Subcutaneous abdominal adipose tissue (tissue), 5 donors: ENCODE measurements around the gene CHST8.
"Not testable (repeated sequence)": the region's sequence is repeated elsewhere in the genome, so short reads cannot be mapped to it uniquely, and the experiment has no call there.

Experiments used
- H3K27ac ChIP-seq: one replicate; pipeline ENCODE4 v1.7.0; 2013; ENCODE audit warnings: low read depth, mild to moderate bottlenecking, inconsistent platforms, low read length, moderate library complexity
- H3K27me3 ChIP-seq, 5 donors: one replicate each; pipeline ENCODE4 v1.7.0; 2013; ENCODE audit warnings: low read length in 5 of 5, inconsistent platforms in 1 of 5; ENCODE audit not compliant: control insufficient read depth in 5 of 5, insufficient read depth in 4 of 5
- H3K36me3 ChIP-seq, 5 donors: one replicate each; pipeline ENCODE4 v1.7.0; 2013; ENCODE audit warnings: low read length in 5 of 5; ENCODE audit not compliant: control insufficient read depth in 5 of 5, insufficient read depth in 5 of 5
- H3K4me1 ChIP-seq, 5 donors: one replicate each; pipeline ENCODE4 v1.7.0; 2013; ENCODE audit warnings: low read length in 5 of 5, mild to moderate bottlenecking in 3 of 5, moderate library complexity in 1 of 5; ENCODE audit not compliant: control insufficient read depth in 5 of 5, insufficient read depth in 5 of 5
- H3K4me3 ChIP-seq, 5 donors: one replicate each; pipeline ENCODE4 v1.7.0; 2013; ENCODE audit warnings: low read length in 5 of 5, low read depth in 1 of 5
- H3K9ac ChIP-seq, 5 donors: one replicate each; pipeline ENCODE4 v1.7.0; 2013; ENCODE audit warnings: low read length in 5 of 5, mild to moderate bottlenecking in 4 of 5, moderate library complexity in 3 of 5
- H3K9me3 ChIP-seq, 5 donors: one replicate each; pipeline ENCODE4 v1.7.0; 2013; ENCODE audit warnings: low read length in 5 of 5; ENCODE audit not compliant: control insufficient read depth in 5 of 5
- donor health status: healthy.
- donor health status: healthy.
- donor health status: healthy.
- donor health status: healthy.
- donor health status: healthy.

The CHST8 gene

GRCh38 chr19:33616346-33616745 lies 5.4 kb upstream of the CHST8 start:
- H3K27ac ChIP-seq: no peak overlapping the region

GRCh38 chr19:33616857-33617256 lies 4.9 kb upstream of the CHST8 start:
- Histone ChIP-seq H3K27ac (no peak overlapping the region), H3K9me3 (no peaks in the 10 kb centered on the region), H3K9ac (no peak overlapping the region), H3K4me1 (peaks cover 0 to 6% (median 4%) of the 10 kb centered on the region in 5 donors), H3K4me3 (no peak overlapping the region), H3K36me3 (no peaks in the 10 kb centered on the region), H3K27me3 (peaks cover 10 to 46% (median 31%) of the 10 kb centered on the region in 5 donors)

More at GRCh38 chr19:33616346-33616745, 5.4 kb upstream of the CHST8 start:
- peaks cover 0 to 3% (median 1%) of the 10 kb centered on the region in 5 donors for H3K4me1 ChIP-seq
- H3K9ac ChIP-seq: no peak overlapping the region
- H3K27me3 ChIP-seq: peaks cover 8 to 50% (median 31%) of the 10 kb centered on the region in 5 donors
- H3K9me3 ChIP-seq: no peaks in the 10 kb centered on the region
- H3K36me3 ChIP-seq: no peaks in the 10 kb centered on the region
- H3K4me3 ChIP-seq: no peak overlapping the region

GRCh38 chr19:33618363-33618762 lies 3.4 kb upstream of the CHST8 start:
- peaks cover 0 to 20% (median 19%) of the 10 kb centered on the region in 5 donors for H3K4me1 ChIP-seq
- H3K9ac ChIP-seq, H3K9me3 ChIP-seq, H3K36me3 ChIP-seq, H3K4me3 ChIP-seq, H3K27ac ChIP-seq: not testable (repeated sequence)
- peaks cover 14 to 52% (median 33%) of the 10 kb centered on the region in 5 donors for H3K27me3 ChIP-seq

GRCh38 chr19:33618884-33619283 lies 2.9 kb upstream of the CHST8 start:
- no peak overlapping the region for H3K9ac ChIP-seq
- H3K9me3 ChIP-seq: no peaks in the 10 kb centered on the region
- H3K27ac ChIP-seq: no peak overlapping the region
- no peak overlapping the region for H3K4me3 ChIP-seq
- H3K27me3 ChIP-seq: peaks cover 17 to 52% (median 37%) of the 10 kb centered on the region in 5 donors
- H3K4me1 ChIP-seq: peaks cover 0 to 20% (median 19%) of the 10 kb centered on the region in 5 donors
- H3K36me3 ChIP-seq: no peaks in the 10 kb centered on the region

GRCh38 chr19:33620611-33621010 lies 1.1 kb upstream of the CHST8 start:
- H3K4me1 ChIP-seq: peaks cover 0 to 20% (median 19%) of the 10 kb centered on the region in 5 donors
- H3K36me3 ChIP-seq: no peaks in the 10 kb centered on the region
- H3K27ac ChIP-seq: no peak overlapping the region
- no peaks in the 10 kb centered on the region for H3K9me3 ChIP-seq
- no peak overlapping the region for H3K4me3 ChIP-seq
- H3K27me3 ChIP-seq: peaks cover 21 to 60% (median 35%) of the 10 kb centered on the region in 5 donors
- H3K9ac ChIP-seq: no peak overlapping the region

GRCh38 chr19:33621065-33621785 lies 528 bp upstream of the CHST8 start:
- no peaks in the 10 kb centered on the region for H3K9me3 ChIP-seq
- peak overlapping the region in 3 of 5 donors; percentile 14 to 59 (median 31) for H3K4me3 ChIP-seq
- H3K27me3 ChIP-seq: peaks cover 21 to 65% (median 35%) of the 10 kb centered on the region in 5 donors
- H3K36me3 ChIP-seq: no peaks in the 10 kb centered on the region
- peaks cover 0 to 20% (median 19%) of the 10 kb centered on the region in 5 donors for H3K4me1 ChIP-seq
- no peak overlapping the region for H3K27ac ChIP-seq
- H3K9ac ChIP-seq: no peak overlapping the region

GRCh38 chr19:33622505-33622808 lies 704 bp downstream of the CHST8 start:
- H3K27me3 ChIP-seq: peaks cover 23 to 67% (median 34%) of the 10 kb centered on the region in 5 donors
- H3K4me1 ChIP-seq: peaks cover 0 to 20% (median 19%) of the 10 kb centered on the region in 5 donors
- peak overlapping the region in 4 of 5 donors; percentile 22 to 63 (median 56) for H3K4me3 ChIP-seq
- no peak overlapping the region for H3K27ac ChIP-seq
- H3K9ac ChIP-seq: no peak overlapping the region
- H3K9me3 ChIP-seq: no peaks in the 10 kb centered on the region
- H3K36me3 ChIP-seq: no peaks in the 10 kb centered on the region

- Histone ChIP-seq H3K9me3 (no peaks in the 10 kb centered on the region), H3K27me3 (peaks cover 23 to 62% (median 31%) of the 10 kb centered on the region in 5 donors), H3K9ac (no peak overlapping the region), H3K4me3 (peak overlapping the region in 4 of 5 donors; percentile 22 to 63 (median 56)), H3K4me1 (peaks cover 0 to 20% (median 19%) of the 10 kb centered on the region in 5 donors), H3K36me3 (no peaks in the 10 kb centered on the region), H3K27ac (no peak overlapping the region)
Observed at GRCh38 chr19:33622809-33623511, 1.2 kb downstream of the CHST8 start.

GRCh38 chr19:33624586-33624985 lies 2.8 kb downstream of the CHST8 start:
- Histone ChIP-seq H3K9me3 (no peaks in the 10 kb centered on the region), H3K9ac (no peak overlapping the region), H3K27ac (no peak overlapping the region), H3K27me3 (peaks cover 28 to 67% (median 36%) of the 10 kb centered on the region in 5 donors), H3K4me1 (peaks cover 0 to 20% (median 19%) of the 10 kb centered on the region in 5 donors), H3K36me3 (no peaks in the 10 kb centered on the region), H3K4me3 (no peak overlapping the region)

GRCh38 chr19:33627526-33627925 lies 5.8 kb downstream of the CHST8 start:
- Histone ChIP-seq H3K27me3 (peaks cover 15 to 65% (median 38%) of the 10 kb centered on the region in 5 donors), H3K4me3 (no peak overlapping the region), H3K9ac (no peak overlapping the region), H3K27ac (no peak overlapping the region), H3K4me1 (peaks cover 0 to 11% (median 9%) of the 10 kb centered on the region in 5 donors), H3K36me3 (no peaks in the 10 kb centered on the region), H3K9me3 (no peaks in the 10 kb centered on the region)
